Islet precursor cell (in vitro differentiated cells): ENCODE measurements around the gene YAE1.
A peak's percentile ranks its signal among the peaks of the same experiment; 100 is the strongest.

Source experiments
- DNase-seq: peaks from one replicate; pipeline ENCODE4 v3.0.0-alpha.2; 2018

The YAE1 gene

DNA sequence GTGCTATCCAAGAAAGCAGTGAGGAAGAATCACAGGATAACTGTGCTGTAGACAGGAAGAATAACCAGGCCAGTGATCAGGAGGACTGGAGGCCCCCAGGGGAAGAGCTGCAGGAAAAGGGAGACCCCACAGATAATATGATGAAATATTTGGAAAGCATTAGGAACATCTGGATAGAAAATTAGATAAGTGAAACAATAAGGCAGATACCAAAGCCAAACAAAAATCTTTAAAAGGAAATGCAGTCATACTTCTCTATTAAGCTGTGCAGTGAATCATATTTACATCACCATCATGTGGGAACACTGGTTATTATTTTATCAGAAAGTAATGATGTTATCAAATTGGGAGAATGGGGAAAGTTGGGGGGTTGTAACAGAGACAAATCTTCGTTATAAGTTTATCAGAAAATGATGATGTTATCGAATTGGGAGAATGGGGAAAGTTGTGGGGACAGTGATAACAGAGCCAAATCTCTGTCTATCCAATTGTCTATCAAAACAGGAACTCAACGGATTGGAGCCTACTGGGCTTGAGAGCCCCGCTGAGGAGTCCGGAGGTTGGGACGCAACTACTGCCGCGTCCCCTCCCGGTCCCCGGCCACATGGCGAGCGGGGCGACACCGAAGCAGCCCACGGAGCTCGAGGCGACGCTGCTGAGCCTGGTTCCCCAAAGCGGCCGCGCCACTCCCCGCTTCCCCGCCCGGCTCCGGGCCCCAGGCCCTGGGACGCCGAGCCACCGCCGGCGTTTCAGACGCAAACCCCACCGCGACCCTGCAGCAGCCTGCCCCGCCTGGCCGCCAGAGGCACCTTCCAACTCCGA, 43.1 kb downstream of the YAE1 start:
- peak; percentile 60 for DNase-seq

DNA sequence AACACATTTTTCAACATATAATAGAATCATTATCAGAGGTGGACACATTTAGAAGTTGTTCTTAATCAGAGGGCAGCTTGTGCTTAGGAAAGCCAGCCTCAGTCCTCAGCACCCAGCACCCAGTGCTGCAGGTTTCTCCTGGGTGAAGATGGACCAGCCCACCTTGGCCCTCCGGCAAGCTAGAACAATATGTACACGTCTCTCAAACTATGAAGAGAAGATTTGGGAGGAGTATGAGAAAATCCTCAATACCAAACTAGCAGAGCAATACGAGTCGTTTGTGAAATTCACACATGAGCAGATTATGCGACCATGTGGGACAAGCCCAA, 43.7 kb downstream of the YAE1 start:
- DNase-seq, result no peak

DNA sequence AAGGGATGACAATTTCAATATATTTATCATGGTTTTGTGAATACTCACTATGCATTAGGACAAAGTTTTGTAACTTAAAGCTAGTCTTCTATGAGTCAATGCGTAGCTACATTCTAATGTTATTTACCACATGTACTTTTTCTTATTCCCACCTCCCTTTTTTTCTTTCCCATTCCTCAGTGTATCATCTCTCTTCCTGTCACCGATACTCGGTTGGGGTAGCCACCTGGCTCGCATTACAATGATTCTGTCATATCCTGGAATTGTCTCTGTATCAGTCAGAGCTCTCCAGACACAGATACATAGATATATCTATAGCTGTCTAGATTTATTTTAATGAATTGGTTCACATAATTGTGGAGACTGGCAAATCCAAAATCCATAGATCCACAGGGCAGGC, 47.4 kb downstream of the YAE1 start:
- DNase-seq, result no peak

DNA sequence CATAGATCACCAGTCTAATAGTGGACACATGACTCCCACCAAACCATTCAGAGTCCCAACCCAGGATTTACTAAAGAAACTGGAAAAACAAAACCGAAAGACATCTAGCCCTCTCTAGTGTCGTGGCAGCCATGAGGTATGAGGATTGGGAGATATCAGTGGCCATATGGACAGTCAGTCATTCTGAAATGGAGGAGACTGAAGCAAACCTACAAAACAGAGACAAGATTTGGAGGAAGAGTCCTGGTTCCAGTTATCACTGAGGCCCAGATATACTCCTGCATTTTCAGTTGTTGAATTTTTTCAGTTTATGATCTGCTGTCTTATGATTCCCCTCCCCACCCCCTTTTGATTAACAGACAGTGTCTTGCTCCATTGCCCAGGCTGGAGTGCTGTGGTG, 48.1 kb downstream of the YAE1 start:
- no peak for DNase-seq

DNA sequence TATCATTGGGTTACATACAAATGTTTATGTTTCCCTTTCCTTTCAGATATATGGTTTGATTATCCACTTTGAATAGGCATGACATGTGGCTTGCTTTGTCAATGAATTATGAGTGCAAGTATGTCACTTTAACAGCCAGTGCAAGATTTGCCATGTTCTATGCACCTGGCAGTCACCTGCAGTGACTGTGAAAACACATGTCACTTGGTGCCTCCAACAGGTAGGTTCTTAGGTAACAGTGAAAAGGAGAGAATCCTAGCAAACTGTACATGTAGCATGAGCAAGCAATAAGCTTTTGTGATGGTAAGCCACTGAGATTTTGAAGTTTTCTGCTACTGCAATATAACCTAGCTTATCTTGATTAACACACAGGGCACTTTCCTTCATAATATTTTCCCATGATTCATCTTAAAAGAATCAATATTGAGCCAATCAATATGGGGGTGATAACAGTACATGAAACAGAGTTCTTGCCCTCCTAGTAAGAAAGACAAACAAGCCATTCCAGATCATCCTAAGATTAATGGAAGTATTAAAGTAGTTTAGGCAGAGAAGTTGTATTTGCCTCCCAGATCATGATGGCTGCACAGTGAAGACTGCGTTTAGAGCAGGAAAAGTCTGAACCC, 49.3 kb downstream of the YAE1 start:
- DNase-seq, result no peak

DNA sequence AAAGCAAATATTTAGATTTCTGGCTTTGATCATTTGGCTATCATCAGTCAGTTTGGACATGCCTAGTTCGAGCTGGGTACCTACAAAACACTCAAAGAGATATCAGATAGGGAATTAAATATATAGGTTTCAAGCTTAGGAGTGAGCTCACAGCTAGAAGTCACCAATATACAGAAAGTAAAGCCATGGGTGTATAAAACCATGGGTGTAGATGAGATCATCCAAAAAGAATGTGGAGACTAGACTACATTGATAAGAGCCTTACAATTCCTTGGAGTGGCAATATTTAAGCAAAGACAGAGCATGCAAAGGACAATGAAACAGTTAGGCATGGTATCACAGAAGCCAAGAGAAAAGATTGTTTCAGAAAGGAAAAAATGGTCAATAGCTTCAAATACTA, 49.9 kb downstream of the YAE1 start:
- DNase-seq, result no peak

DNA sequence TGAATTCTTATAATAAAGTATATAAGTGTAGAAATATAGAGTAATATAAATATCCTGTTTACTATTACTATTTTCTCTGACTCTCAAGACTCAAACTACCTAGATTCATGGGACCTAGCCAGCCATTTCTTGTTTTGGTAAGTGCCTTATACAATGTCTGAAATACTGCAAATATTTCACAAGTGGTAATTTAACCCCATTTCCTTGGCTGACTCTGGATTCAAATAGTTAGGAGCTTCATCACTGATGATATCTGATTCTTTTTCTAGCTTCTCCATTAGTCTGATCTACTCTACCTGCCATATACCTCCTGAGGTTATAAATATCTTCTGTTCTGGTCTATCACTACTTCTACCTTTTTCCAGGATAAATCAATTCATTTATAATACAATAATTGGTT, 50.8 kb downstream of the YAE1 start:
- no peak for DNase-seq

DNA sequence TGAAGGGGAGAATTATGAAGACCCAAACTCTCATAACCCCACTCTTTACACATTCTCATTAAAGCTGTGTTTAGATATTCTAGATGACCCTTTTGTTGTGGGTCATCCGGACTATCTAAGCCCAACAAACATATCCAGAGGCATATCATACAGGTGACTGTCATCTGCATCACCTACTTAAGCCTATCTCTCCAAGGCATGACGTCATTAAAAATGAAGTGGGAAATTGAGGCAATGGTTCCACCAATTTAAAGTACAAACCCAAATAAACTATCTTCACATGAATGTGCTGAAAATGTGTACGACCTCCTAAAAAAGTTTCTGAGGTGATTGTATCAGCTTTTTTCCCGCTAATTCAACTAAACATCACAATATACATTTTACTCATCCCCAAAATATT, 52.7 kb downstream of the YAE1 start:
- DNase-seq, result no peak

DNA sequence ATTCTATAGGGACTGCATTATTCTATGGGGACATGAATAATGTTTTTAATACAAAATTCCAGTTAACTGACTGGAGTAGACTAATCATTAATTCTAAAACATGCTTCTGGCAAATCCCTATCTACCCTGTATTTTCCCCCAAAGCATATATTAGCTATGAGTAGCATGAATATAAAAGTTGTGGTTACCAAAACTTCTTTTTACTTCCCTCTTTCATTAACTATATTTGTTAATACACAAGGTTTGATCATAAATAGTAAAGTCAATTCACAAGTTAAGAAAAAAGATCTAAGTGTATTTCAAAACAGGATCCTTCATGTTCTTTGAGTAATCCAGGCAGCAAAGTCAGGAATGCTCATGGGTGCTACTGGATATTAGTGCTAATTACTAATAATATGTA, 54.3 kb downstream of the YAE1 start:
- DNase-seq, result no peak

DNA sequence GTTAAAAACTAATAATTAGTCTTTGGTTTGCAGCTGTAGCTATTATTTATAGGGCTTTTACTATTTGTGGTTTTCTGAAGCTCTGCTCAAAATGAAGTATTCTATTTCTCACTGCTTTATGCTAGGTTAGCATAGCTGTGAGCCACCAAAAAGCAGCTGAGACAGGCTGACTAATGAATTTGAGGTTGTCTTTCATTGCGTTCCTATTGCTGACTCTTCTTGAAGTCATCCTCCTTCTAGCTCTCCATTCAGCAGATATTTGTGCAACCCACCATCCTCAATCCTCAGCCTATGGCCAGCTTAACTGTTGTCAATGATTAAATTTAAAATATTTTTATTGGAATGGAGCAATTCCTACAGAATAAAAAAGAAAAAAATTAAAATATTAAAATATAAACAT, 55.1 kb downstream of the YAE1 start:
- no peak for DNase-seq

DNA sequence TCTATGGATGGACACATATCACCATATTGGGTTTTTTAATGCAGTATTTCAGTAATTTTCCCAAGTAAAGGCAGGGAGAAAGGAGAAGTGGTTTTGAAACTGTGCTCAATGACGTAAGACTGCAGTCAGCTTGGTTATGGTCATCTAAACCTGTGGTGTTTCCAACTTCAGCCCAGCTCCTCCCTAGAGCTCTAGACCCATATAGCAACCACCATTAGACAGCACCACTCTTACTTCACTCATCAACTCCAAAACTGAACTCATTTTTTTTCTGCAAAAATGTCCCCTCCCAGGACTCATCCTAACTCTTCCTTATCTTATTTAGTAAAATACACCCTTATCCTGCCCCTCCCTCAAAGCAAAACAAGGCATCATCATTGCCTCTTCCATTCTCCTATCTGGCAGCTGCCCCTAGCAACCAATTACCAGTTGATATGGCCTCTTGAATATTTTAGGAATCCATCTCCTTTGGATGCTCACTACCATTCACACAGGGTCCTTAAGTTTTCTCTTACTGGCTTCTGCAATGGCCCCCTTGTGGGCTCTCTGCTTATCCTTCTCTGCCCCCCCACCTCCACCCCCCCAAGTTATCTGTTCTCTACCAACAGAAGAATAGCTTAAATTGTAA, 55.7 kb downstream of the YAE1 start:
- DNase-seq, result no peak
